Fibroblast of lung (primary cell): ENCODE results near the gene EDDM13. TPM values are rescaled to one million over a fixed set of nuclear protein-coding genes. Genes with fewer than 3 reads are reported as not detected.
A peak's percentile ranks its signal among the peaks of the same experiment; 100 is the strongest.

ENCODE experiments used
- DNase-seq, 2 donors: peaks; one replicate each; pipeline versions ENCODE4 v3.0.0 to v3.0.0-alpha.2; 2010; ENCODE audit warnings: low read depth in 2 of 2
- H2AFZ ChIP-seq: 2 replicates; pipeline ENCODE4 v1.5.1; 2012; ENCODE audit warnings: low read length, control low read depth, inconsistent platforms
- H3K27ac ChIP-seq: 2 replicates; pipeline ENCODE4 v1.5.1; 2011; ENCODE audit warnings: low read length, control low read depth; ENCODE audit not compliant: insufficient read depth
- H3K27me3 ChIP-seq: 2 replicates; pipeline ENCODE4 v1.5.1; 2011; ENCODE audit warnings: mild to moderate bottlenecking, low read length; ENCODE audit not compliant: control insufficient read depth, insufficient read depth
- H3K36me3 ChIP-seq: 2 replicates; pipeline ENCODE4 v1.5.1; 2011; ENCODE audit warnings: low read length; ENCODE audit not compliant: control insufficient read depth, insufficient read depth
- H3K4me1 ChIP-seq: 2 replicates; pipeline ENCODE4 v1.5.1; 2011; ENCODE audit warnings: low read length; ENCODE audit not compliant: control insufficient read depth, insufficient read depth; ENCODE audit errors: extremely low read depth
- H3K4me2 ChIP-seq: 2 replicates; pipeline ENCODE4 v1.5.1; 2011; ENCODE audit warnings: low read length, control low read depth; ENCODE audit not compliant: insufficient read depth; ENCODE audit errors: extremely low read depth
- H3K4me3 ChIP-seq, 4 experiments: fragments of 200-600 bp in 1 of 4; sonication (generic) in 1 of 4; replicated peaks in 1 of 4; 2 replicates each; pipeline ENCODE4 v1.5.1; 2011 to 2016; ENCODE audit warnings: low read length in 4 of 4, low read depth in 3 of 4, mild to moderate bottlenecking in 3 of 4, control low read depth in 2 of 4, inconsistent platforms in 1 of 4, mixed read lengths in 1 of 4; ENCODE audit not compliant: insufficient read depth in 1 of 4; ENCODE audit errors: control extremely low read depth in 1 of 4
- H3K79me2 ChIP-seq: 2 replicates; pipeline ENCODE4 v1.5.1; 2012; ENCODE audit warnings: mild to moderate bottlenecking, low read length, inconsistent platforms; ENCODE audit not compliant: control insufficient read depth, insufficient read depth
- H3K9ac ChIP-seq: 2 replicates; pipeline ENCODE4 v1.5.1; 2011; ENCODE audit warnings: mild to moderate bottlenecking, low read length, control low read depth; ENCODE audit not compliant: insufficient read depth
- H3K9me3 ChIP-seq: 2 replicates; pipeline ENCODE4 v1.5.1; 2012; ENCODE audit warnings: low read depth, low read length; ENCODE audit not compliant: control insufficient read depth, insufficient read depth
- H4K20me1 ChIP-seq: 2 replicates; pipeline ENCODE4 v1.5.1; 2011; ENCODE audit warnings: low read length; ENCODE audit not compliant: control insufficient read depth, insufficient read depth; ENCODE audit errors: extremely low read depth
- EZH2 ChIP-seq: IDR thresholded peaks from 2 replicates; pipeline ENCODE4 v1.5.1; 2012; ENCODE audit warnings: low read length, control low read depth, mild to moderate bottlenecking; ENCODE audit errors: missing control alignments
- polyA plus RNA-seq, 2 donors: library from polyadenylated mRNA; depleted of rRNA in 1 of 2; stranded (reverse) in 1 of 2; unstranded in 1 of 2; fragments of >200 nt; gene quantifications; 2 replicates each; pipeline ENCODE4 v1.2.1, GENCODE V29; 2011 to 2012; ENCODE audit warnings: missing spikeins in 1 of 2
- total RNA-seq: library from RNA; depleted of rRNA; stranded (reverse); fragments of >200 nt; gene quantifications from 2 replicates; pipeline ENCODE4 v1.2.1, GENCODE V29; 2014
- TF ChIP-seq, protein P1 (sequence below), 2 donors: IDR thresholded peaks in 1 of 2; conservative IDR thresholded peaks in 1 of 2; 1 replicate in 1 of 2; 2 replicates in 1 of 2; pipeline ENCODE4 v1.5.1; 2011 to 2012; ENCODE audit warnings: low read length in 2 of 2, control low read depth in 1 of 2, inconsistent platforms in 1 of 2, low read depth in 1 of 2, mild to moderate bottlenecking in 1 of 2

The EDDM13 gene
- total and polyA plus RNA-seq, 2 donors (not counting 1 experiment from before 2014, with no cell fraction given) = not detected

DNA sequence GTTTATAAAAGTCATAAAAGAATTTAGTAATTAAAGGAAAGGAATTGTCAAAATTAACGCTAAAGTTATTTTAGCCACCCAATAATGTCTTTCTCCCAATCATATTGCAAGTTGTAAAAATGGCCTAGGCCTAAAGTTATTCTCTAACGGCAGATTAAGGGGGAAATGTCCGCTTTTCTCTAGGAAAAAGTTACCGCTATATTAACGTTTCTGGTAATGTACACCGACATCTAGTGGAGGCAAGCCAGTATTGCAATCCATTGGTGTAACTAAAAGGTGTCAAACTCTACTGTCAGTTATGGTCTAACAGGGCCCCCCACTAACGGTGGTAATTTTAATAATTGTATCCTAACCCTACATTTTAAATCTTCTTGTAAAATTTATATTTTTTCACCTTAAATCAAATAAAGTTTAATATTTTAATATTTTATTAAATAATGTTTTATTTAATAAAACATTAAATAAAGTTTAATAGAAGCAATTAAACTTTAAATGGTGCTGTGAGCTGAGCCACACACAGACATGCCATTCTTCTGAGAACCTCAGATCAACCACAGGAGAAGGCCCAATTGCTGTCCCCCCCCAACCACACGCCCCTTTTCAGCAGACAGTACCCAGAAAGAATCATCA lies 78.0 kb downstream of the EDDM13 start:
- no peak overlapping the region for H2AFZ ChIP-seq

DNA sequence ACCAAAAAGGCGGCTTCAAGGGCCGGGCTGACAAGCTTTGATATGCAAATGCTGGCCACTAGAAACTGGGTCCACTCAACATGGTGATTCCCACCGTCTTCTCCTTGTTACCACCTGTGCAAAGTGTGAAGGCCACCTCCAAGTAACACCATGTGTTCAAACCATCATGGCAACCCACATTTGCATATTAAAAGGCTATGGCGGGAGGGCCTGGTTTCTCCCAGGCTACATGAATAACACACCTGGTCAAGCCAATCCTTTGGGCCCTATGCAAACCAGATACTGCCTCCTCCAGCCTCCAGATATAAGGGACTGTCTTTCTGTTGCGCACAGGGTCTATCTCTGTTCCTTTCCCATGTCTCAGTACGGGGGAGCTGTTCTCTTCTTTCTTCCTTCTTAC lies 78.7 kb downstream of the EDDM13 start:
- no peak for DNase-seq
- no peak overlapping the region for H3K27ac ChIP-seq
- no peaks in the 10 kb centered on the region for H4K20me1 ChIP-seq
- no peak for TF ChIP-seq EZH2
- TF ChIP-seq, protein P1, sequence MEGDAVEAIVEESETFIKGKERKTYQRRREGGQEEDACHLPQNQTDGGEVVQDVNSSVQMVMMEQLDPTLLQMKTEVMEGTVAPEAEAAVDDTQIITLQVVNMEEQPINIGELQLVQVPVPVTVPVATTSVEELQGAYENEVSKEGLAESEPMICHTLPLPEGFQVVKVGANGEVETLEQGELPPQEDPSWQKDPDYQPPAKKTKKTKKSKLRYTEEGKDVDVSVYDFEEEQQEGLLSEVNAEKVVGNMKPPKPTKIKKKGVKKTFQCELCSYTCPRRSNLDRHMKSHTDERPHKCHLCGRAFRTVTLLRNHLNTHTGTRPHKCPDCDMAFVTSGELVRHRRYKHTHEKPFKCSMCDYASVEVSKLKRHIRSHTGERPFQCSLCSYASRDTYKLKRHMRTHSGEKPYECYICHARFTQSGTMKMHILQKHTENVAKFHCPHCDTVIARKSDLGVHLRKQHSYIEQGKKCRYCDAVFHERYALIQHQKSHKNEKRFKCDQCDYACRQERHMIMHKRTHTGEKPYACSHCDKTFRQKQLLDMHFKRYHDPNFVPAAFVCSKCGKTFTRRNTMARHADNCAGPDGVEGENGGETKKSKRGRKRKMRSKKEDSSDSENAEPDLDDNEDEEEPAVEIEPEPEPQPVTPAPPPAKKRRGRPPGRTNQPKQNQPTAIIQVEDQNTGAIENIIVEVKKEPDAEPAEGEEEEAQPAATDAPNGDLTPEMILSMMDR (conservative IDR thresholded peaks at IDR 0.05 in 1 of 2, IDR thresholded peaks at IDR 0.05 in 1 of 2; ENCODE audit: low read depth in 1 of 2, low read length in 2 of 2) = no peak
- no peaks in the 10 kb centered on the region for H3K79me2 ChIP-seq
- no peak overlapping the region for H3K9ac ChIP-seq
- H2AFZ ChIP-seq = no peak overlapping the region
- H3K4me1 ChIP-seq = no peaks in the 10 kb centered on the region
- H3K4me3 ChIP-seq = no peak overlapping the region
- H3K4me2 ChIP-seq = no peak overlapping the region
- no peaks in the 10 kb centered on the region for H3K9me3 ChIP-seq
- no peaks in the 10 kb centered on the region for H3K27me3 ChIP-seq
- H3K36me3 ChIP-seq = no peaks in the 10 kb centered on the region

More for the DNA sequence above, 78.0 kb downstream of the EDDM13 start:
- peak; percentile 23 to 60 for DNase-seq
- no peak overlapping the region for H3K4me2 ChIP-seq
- no peaks in the 10 kb centered on the region for H3K27me3 ChIP-seq
- H4K20me1 ChIP-seq = no peaks in the 10 kb centered on the region
- TF ChIP-seq EZH2 = no peak
- TF ChIP-seq, protein P1 (conservative IDR thresholded peaks at IDR 0.05 in 1 of 2, IDR thresholded peaks at IDR 0.05 in 1 of 2; ENCODE audit: low read depth in 1 of 2, low read length in 2 of 2) = peak; percentile 85 to 91
- no peak overlapping the region for H3K9ac ChIP-seq
- H3K4me1 ChIP-seq = no peaks in the 10 kb centered on the region
- H3K27ac ChIP-seq = no peak overlapping the region
- H3K9me3 ChIP-seq = no peaks in the 10 kb centered on the region
- no peaks in the 10 kb centered on the region for H3K36me3 ChIP-seq
- H3K4me3 ChIP-seq = no peak overlapping the region
- no peaks in the 10 kb centered on the region for H3K79me2 ChIP-seq

DNA sequence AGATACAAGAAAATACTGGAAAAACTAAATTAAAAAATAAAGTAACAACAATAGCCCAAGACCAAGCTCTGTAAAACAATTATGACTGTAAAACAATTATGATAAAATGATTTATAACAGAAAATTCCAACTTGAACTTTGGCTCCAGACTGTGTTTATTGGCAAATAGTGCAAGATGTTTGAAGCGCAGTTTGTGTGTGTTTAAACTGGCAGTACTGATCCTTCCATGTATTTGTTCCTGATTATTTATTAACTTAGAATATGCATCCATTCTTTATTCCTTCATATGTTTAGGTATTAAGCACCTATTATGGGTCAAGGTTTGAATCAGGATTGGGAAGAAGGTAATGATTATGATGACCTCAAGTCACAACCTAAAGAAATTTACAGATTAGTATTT lies 83.0 kb downstream of the EDDM13 start:
- Histone ChIP-seq H3K9ac (no peak overlapping the region), H3K79me2 (no peaks in the 10 kb centered on the region), H2AFZ (no peak overlapping the region), H3K27me3 (no peaks in the 10 kb centered on the region), H3K36me3 (no peaks in the 10 kb centered on the region), H3K27ac (no peak overlapping the region), H4K20me1 (no peaks in the 10 kb centered on the region), H3K4me3 (no peak overlapping the region), H3K4me1 (no peaks in the 10 kb centered on the region), H3K4me2 (no peak overlapping the region), H3K9me3 (no peaks in the 10 kb centered on the region)
- DNase-seq = no peak
- TF ChIP-seq, protein P1 (conservative IDR thresholded peaks at IDR 0.05 in 1 of 2, IDR thresholded peaks at IDR 0.05 in 1 of 2; ENCODE audit: low read depth in 1 of 2, low read length in 2 of 2) = no peak
- TF ChIP-seq EZH2 = no peak
